Gastrocnemius medialis (tissue), 4 donors: Measurements from ENCODE around the gene ACCSL. TPM values are rescaled to one million over a fixed set of nuclear protein-coding genes. Genes with fewer than 3 reads are reported as not detected.

ENCODE experiments used
- ATAC-seq, 2 donors: fragments of 150-250 bp; one replicate each; pipeline ENCODE4 v1.9.1; 2016
- DNase-seq, 2 donors: peaks; one replicate each; pipeline ENCODE4 v3.0.0-alpha.2; 2019
- H3K27ac ChIP-seq, 4 donors: fragments of 200-600 bp; sonication (generic); 1 replicate in 1 of 4; 2 replicates in 3 of 4; pipeline ENCODE4 v1.5.1; 2016 to 2018; ENCODE audit warnings: mild to moderate bottlenecking in 2 of 4, moderate library complexity in 1 of 4
- H3K27me3 ChIP-seq, 3 donors: fragments of 200-600 bp; sonication (generic) in 2 of 3; 1 replicate in 1 of 3; 2 replicates in 2 of 3; pipeline versions ENCODE4 v1.5.1 to v1.6.0; 2016 to 2019; ENCODE audit warnings: mild to moderate bottlenecking in 1 of 3, moderate library complexity in 1 of 3
- H3K36me3 ChIP-seq, 2 donors: fragments of 200-600 bp; sonication (generic) in 1 of 2; one replicate each; pipeline ENCODE4 v1.5.1; 2017 to 2018
- H3K4me1 ChIP-seq, 2 donors: fragments of 200-600 bp; sonication (generic) in 1 of 2; one replicate each; pipeline ENCODE4 v1.5.1; 2016 to 2017; ENCODE audit warnings: mild to moderate bottlenecking in 2 of 2
- H3K4me3 ChIP-seq, 4 donors: fragments of 200-600 bp; sonication (generic) in 3 of 4; 1 replicate in 1 of 4; 2 replicates in 3 of 4; pipeline ENCODE4 v1.5.1; 2016 to 2019; ENCODE audit warnings: mild to moderate bottlenecking in 2 of 4
- H3K9me3 ChIP-seq, 3 donors: fragments of 200-600 bp; sonication (generic) in 2 of 3; 1 replicate in 1 of 3; 2 replicates in 2 of 3; pipeline ENCODE4 v1.5.1; 2016 to 2019
- CTCF ChIP-seq, 5 experiments: fragments of 450-650 bp in 3 of 5; fragments of 200-600 bp in 2 of 5; sonication (generic) in 2 of 5; IDR thresholded peaks in 4 of 5; conservative IDR thresholded peaks in 1 of 5; 1 replicate in 4 of 5; 2 replicates in 1 of 5; pipeline ENCODE4 v1.5.1; 2016 to 2019; ENCODE audit warnings: antibody characterized with exemption in 5 of 5, mild to moderate bottlenecking in 3 of 5, moderate library complexity in 3 of 5
- POLR2A ChIP-seq, 2 donors: fragments of 450-650 bp; IDR thresholded peaks; one replicate each; pipeline ENCODE4 v1.6.1; 2017; ENCODE audit warnings: antibody characterized with exemption in 2 of 2, mild to moderate bottlenecking in 2 of 2, moderate library complexity in 2 of 2
- in situ Hi-C, 4 donors: fragments of 200-750 bp; cut with MboI; loops; one replicate each; pipeline versions ENCODE4 v1.15.0 to v1.8.0; 2017; ENCODE audit warnings: low sequenced_read_pairs in 4 of 4
- intact Hi-C: fragments of 100-400 bp; cut with DNase I; formaldehyde crosslinking; loops from one replicate; pipeline ENCODE4 v1.15.1; 2023; ENCODE audit warnings: low total_unique reads
- total RNA-seq, 4 donors: library from RNA; depleted of rRNA; stranded (reverse); fragments of >200 nt; gene quantifications; one replicate each; pipeline versions ENCODE4 v1.1.0 to v1.2.3, GENCODE V29; 2016

ACCSL gene
- total RNA-seq, 4 donors from 2014 or later = not detected

- Histone ChIP-seq H3K4me3 (no peak overlapping the region), H3K4me1 (no peaks in the 10 kb centered on the region), H3K9me3 (no peaks in the 10 kb centered on the region), H3K27ac (no peak overlapping the region), H3K27me3 (no peaks in the 10 kb centered on the region), H3K36me3 (peaks cover 0 to 6% of the 10 kb centered on the region in 2 donors)
- in situ Hi-C loops = no loop called here
- DNase-seq (no peak), ATAC-seq (no peak)
- TF ChIP-seq POLR2A (IDR thresholded peaks at IDR 0.05) (no peak), CTCF (IDR thresholded peaks at IDR 0.05 in 4 of 5, conservative IDR thresholded peaks at IDR 0.05 in 1 of 5) (no peak)
- intact Hi-C loops = no loop called here
Measured at GRCh38 chr11:44078794-44079193, 31.0 kb downstream of the ACCSL start.

DNA sequence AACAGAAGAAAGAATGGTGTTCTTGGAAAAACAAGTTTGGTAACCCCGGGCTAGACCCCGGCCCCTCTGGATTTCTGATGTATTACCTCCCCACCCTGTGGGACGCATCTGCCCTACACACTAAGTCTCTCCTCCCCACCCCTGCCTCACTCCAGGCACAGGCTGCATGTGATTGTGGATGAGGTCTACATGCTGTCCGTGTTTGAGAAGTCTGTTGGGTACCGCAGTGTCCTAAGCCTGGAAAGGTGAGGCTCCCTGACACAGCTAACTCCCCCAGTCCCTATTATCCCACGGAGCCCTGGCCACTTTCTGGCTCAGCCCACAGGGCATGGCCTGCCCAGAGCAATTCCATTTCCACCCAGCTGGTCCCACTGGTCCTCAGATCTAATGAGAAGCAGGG lies 31.6 kb downstream of the ACCSL start:
- no peaks in the 10 kb centered on the region for H3K9me3 ChIP-seq
- H3K27ac ChIP-seq = no peak overlapping the region
- ATAC-seq (no peak), DNase-seq (no peak)
- H3K4me3 ChIP-seq = no peak overlapping the region
- TF ChIP-seq CTCF (IDR thresholded peaks at IDR 0.05 in 4 of 5, conservative IDR thresholded peaks at IDR 0.05 in 1 of 5) = no peak
- TF ChIP-seq POLR2A (IDR thresholded peaks at IDR 0.05) = no peak
- no peaks in the 10 kb centered on the region for H3K4me1 ChIP-seq
- intact Hi-C loops (no loop called here), in situ Hi-C loops (no loop called here)
- H3K27me3 ChIP-seq = no peaks in the 10 kb centered on the region
- peaks cover 0 to 10% of the 10 kb centered on the region in 2 donors for H3K36me3 ChIP-seq

DNA sequence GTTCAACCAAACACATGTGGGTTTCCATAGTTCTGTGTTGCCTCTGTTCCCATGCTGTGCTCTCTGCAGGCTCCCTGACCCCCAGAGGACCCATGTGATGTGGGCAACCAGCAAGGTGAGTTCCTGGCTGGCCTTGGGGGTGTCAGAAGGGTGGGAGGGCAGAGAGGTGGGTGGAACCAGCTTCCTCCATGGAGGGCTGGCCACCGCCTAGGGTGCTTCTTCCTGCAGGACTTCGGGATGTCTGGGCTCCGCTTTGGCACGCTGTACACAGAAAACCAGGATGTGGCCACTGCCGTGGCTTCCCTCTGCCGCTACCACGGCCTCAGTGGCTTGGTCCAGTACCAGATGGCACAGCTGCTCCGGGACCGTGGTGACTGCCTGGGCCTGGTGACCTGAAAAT lies 33.2 kb downstream of the ACCSL start:
- ATAC-seq (no peak), DNase-seq (no peak)
- Histone ChIP-seq H3K4me1 (no peaks in the 10 kb centered on the region), H3K27ac (no peak overlapping the region), H3K9me3 (no peaks in the 10 kb centered on the region), H3K4me3 (no peak overlapping the region), H3K36me3 (peaks cover 0 to 10% of the 10 kb centered on the region in 2 donors), H3K27me3 (no peaks in the 10 kb centered on the region)
- in situ Hi-C loops = no loop called here
- intact Hi-C loops = no loop called here
- TF ChIP-seq CTCF (IDR thresholded peaks at IDR 0.05 in 4 of 5, conservative IDR thresholded peaks at IDR 0.05 in 1 of 5) (no peak), POLR2A (IDR thresholded peaks at IDR 0.05) (no peak)

DNA sequence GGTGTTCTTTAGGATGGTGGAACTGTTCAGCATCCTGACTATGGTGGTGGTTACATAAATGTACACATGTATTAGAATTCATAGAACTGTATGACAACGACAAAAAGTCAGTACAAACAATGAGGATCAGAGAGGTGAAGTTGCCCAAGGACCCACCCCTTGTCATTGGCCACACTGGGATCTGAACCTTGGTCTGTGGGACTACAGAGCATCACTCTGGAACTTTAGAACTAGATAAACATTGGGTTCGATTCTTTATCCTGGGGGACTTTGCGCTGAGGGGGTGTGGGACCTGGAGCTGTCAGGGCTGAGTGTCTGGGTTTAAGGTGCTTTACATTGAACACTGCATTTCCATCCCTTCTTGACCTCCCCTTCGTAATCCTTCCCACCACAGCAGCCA lies 34.9 kb downstream of the ACCSL start:
- H3K4me3 ChIP-seq = no peak overlapping the region
- TF ChIP-seq CTCF (IDR thresholded peaks at IDR 0.05 in 4 of 5, conservative IDR thresholded peaks at IDR 0.05 in 1 of 5) (no peak), POLR2A (IDR thresholded peaks at IDR 0.05) (no peak)
- intact Hi-C loops (no loop called here), in situ Hi-C loops (no loop called here)
- ATAC-seq (no peak), DNase-seq (no peak)
- H3K27me3 ChIP-seq = no peaks in the 10 kb centered on the region
- H3K9me3 ChIP-seq = no peaks in the 10 kb centered on the region
- no peak overlapping the region for H3K27ac ChIP-seq
- H3K36me3 ChIP-seq = peaks cover 0 to 10% of the 10 kb centered on the region in 2 donors
- H3K4me1 ChIP-seq = no peaks in the 10 kb centered on the region

GRCh38 chr11:44083433-44083832 lies 35.7 kb downstream of the ACCSL start:
- intact Hi-C loops = no loop called here
- in situ Hi-C loops = no loop called here
- no peak for DNase-seq
- H3K27me3 ChIP-seq = no peaks in the 10 kb centered on the region
- no peaks in the 10 kb centered on the region for H3K4me1 ChIP-seq
- H3K27ac ChIP-seq = no peak overlapping the region
- no peak for ATAC-seq
- no peak overlapping the region for H3K4me3 ChIP-seq
- TF ChIP-seq POLR2A (IDR thresholded peaks at IDR 0.05) = no peak
- no peak for TF ChIP-seq CTCF (IDR thresholded peaks at IDR 0.05 in 4 of 5, conservative IDR thresholded peaks at IDR 0.05 in 1 of 5)
- peaks cover 0 to 10% of the 10 kb centered on the region in 2 donors for H3K36me3 ChIP-seq
- no peaks in the 10 kb centered on the region for H3K9me3 ChIP-seq
